H9 (cell line): ENCODE measurements around the gene CHST15. TPM values are rescaled to one million over a fixed set of nuclear protein-coding genes. Genes with fewer than 3 reads are reported as not detected.

Source experiments
- DNase-seq: peaks from one replicate; pipeline ENCODE4 v3.0.0-alpha.2; 2017
- H2AFZ ChIP-seq: one replicate; pipeline ENCODE4 v1.6.1; 2013; ENCODE audit warnings: mild to moderate bottlenecking, low read length, control low read depth, moderate library complexity
- H2AK5ac ChIP-seq: 2 replicates; pipeline ENCODE4 v1.6.1; 2013; ENCODE audit warnings: low read length, control low read depth, mixed read lengths; ENCODE audit not compliant: insufficient read length
- H2BK120ac ChIP-seq: one replicate; pipeline ENCODE4 v1.6.1; 2013; ENCODE audit warnings: low read depth, mild to moderate bottlenecking, low read length, control low read depth, inconsistent platforms; ENCODE audit not compliant: poor library complexity, severe bottlenecking
- H2BK12ac ChIP-seq: 2 replicates; pipeline ENCODE4 v1.6.1; 2013; ENCODE audit warnings: low read length, control low read depth, mixed read lengths, low read depth; ENCODE audit not compliant: insufficient read length
- H2BK15ac ChIP-seq: 2 replicates; pipeline ENCODE4 v1.6.1; 2013; ENCODE audit warnings: low read depth, low read length, control low read depth
- H2BK20ac ChIP-seq: one replicate; pipeline ENCODE4 v1.6.1; 2013; ENCODE audit warnings: low read depth, mild to moderate bottlenecking, low read length, control low read depth, inconsistent platforms; ENCODE audit not compliant: poor library complexity, severe bottlenecking
- H2BK5ac ChIP-seq: 2 replicates; pipeline ENCODE4 v1.6.1; 2013; ENCODE audit warnings: low read length, control low read depth, mixed read lengths; ENCODE audit not compliant: insufficient read length
- H3K14ac ChIP-seq: 2 replicates; pipeline ENCODE4 v1.6.1; 2013; ENCODE audit warnings: low read length, control low read depth; ENCODE audit not compliant: insufficient read depth
- H3K18ac ChIP-seq: 2 replicates; pipeline ENCODE4 v1.6.1; 2013; ENCODE audit warnings: low read depth, mild to moderate bottlenecking, mixed read lengths, low read length, control low read depth; ENCODE audit not compliant: insufficient read length
- H3K23ac ChIP-seq: 2 replicates; pipeline ENCODE4 v1.6.1; 2013; ENCODE audit warnings: low read length, control low read depth, mixed read lengths, low read depth; ENCODE audit not compliant: insufficient read length
- H3K23me2 ChIP-seq: 2 replicates; pipeline ENCODE4 v1.6.1; 2013; ENCODE audit warnings: low read depth, mild to moderate bottlenecking, mixed read lengths, low read length, control low read depth; ENCODE audit not compliant: insufficient read length, poor library complexity, severe bottlenecking
- H3K27ac ChIP-seq: 2 replicates; pipeline ENCODE4 v1.5.1; 2013; ENCODE audit warnings: low read length, control low read depth, mixed read lengths, low read depth; ENCODE audit not compliant: insufficient read length
- H3K27me3 ChIP-seq: 2 replicates; pipeline ENCODE4 v1.6.1; 2013; ENCODE audit warnings: low read length, control low read depth, inconsistent platforms; ENCODE audit not compliant: insufficient read depth
- H3K4ac ChIP-seq: 2 replicates; pipeline ENCODE4 v1.6.1; 2013; ENCODE audit warnings: low read depth, mild to moderate bottlenecking, control low read depth, inconsistent platforms, low read length, moderate library complexity
- H3K4me1 ChIP-seq: 2 replicates; pipeline ENCODE4 v1.6.1; 2013; ENCODE audit warnings: low read length, control low read depth, inconsistent platforms; ENCODE audit not compliant: insufficient read depth
- H3K4me2 ChIP-seq: 2 replicates; pipeline ENCODE4 v1.6.1; 2013; ENCODE audit warnings: low read length, control low read depth, mixed read lengths; ENCODE audit not compliant: insufficient read length, insufficient read depth
- H3K56ac ChIP-seq: 2 replicates; pipeline ENCODE4 v1.6.1; 2013; ENCODE audit warnings: low read depth, mild to moderate bottlenecking, mixed read lengths, low read length, control low read depth; ENCODE audit not compliant: insufficient read length
- H3K79me1 ChIP-seq: 2 replicates; pipeline ENCODE4 v1.6.1; 2013; ENCODE audit warnings: low read depth, mild to moderate bottlenecking, moderate library complexity, low read length, control low read depth, inconsistent platforms; ENCODE audit not compliant: insufficient read depth, poor library complexity, severe bottlenecking
- H3K79me2 ChIP-seq: 2 replicates; pipeline ENCODE4 v1.6.1; 2013; ENCODE audit warnings: low read length, control low read depth, inconsistent platforms; ENCODE audit not compliant: insufficient read depth
- H3K9ac ChIP-seq: 2 replicates; pipeline ENCODE4 v1.6.1; 2013; ENCODE audit warnings: low read length, control low read depth, mixed read lengths; ENCODE audit not compliant: insufficient read length; ENCODE audit errors: extremely low read depth
- H3K9me3 ChIP-seq: one replicate; pipeline ENCODE4 v1.6.1; 2013; ENCODE audit warnings: low read depth, low read length, inconsistent platforms; ENCODE audit not compliant: control insufficient read depth
- H3T11ph ChIP-seq: one replicate; pipeline ENCODE4 v1.6.1; 2013; ENCODE audit warnings: mild to moderate bottlenecking, low read length, control low read depth, inconsistent platforms
- H4K20me1 ChIP-seq: one replicate; pipeline ENCODE4 v1.6.1; 2013; ENCODE audit not compliant: control insufficient read depth, insufficient read length, insufficient read depth
- H4K5ac ChIP-seq: 2 replicates; pipeline ENCODE4 v1.6.1; 2013; ENCODE audit warnings: low read depth, mild to moderate bottlenecking, mixed read lengths, low read length, control low read depth; ENCODE audit not compliant: insufficient read length
- H4K8ac ChIP-seq: replicated peaks from 2 replicates; pipeline ENCODE4 v1.6.1; 2013; ENCODE audit warnings: low read length, control low read depth, mixed read lengths, low read depth; ENCODE audit not compliant: insufficient read length
- H4K91ac ChIP-seq: 2 replicates; pipeline ENCODE4 v1.6.1; 2013; ENCODE audit warnings: low read depth, mild to moderate bottlenecking, moderate library complexity, mixed read lengths, low read length, control low read depth; ENCODE audit not compliant: insufficient read length
- H3K27ac Mint-ChIP-seq, 3 experiments: 2 replicates in 2 of 3; 3 replicates in 1 of 3; pipeline ENCODE4 v1.8.0; 2020 to 2021; ENCODE audit warnings: mixed read lengths in 3 of 3, mild to moderate bottlenecking in 1 of 3, moderate library complexity in 1 of 3
- H3K27me3 Mint-ChIP-seq: 2 replicates; pipeline ENCODE4 v1.8.0; 2021; ENCODE audit warnings: low read depth, mild to moderate bottlenecking, moderate library complexity, mixed read lengths
- H3K36me3 Mint-ChIP-seq, 3 experiments: 2 replicates in 2 of 3; 3 replicates in 1 of 3; pipeline ENCODE4 v1.8.0; 2020 to 2021; ENCODE audit warnings: low read depth in 3 of 3, mixed read lengths in 3 of 3; ENCODE audit not compliant: insufficient read depth in 1 of 3
- H3K4me1 Mint-ChIP-seq, 2 experiments: 2 replicates each; pipeline ENCODE4 v1.8.0; 2020; ENCODE audit warnings: mixed read lengths in 2 of 2
- H3K4me3 Mint-ChIP-seq, 2 experiments: 2 replicates in 1 of 2; 3 replicates in 1 of 2; pipeline ENCODE4 v1.8.0; 2020 to 2021; ENCODE audit warnings: mild to moderate bottlenecking in 2 of 2, mixed read lengths in 2 of 2, moderate library complexity in 1 of 2
- H3K9me3 Mint-ChIP-seq, 2 experiments: 2 replicates in 1 of 2; 3 replicates in 1 of 2; pipeline ENCODE4 v1.8.0; 2020; ENCODE audit warnings: mild to moderate bottlenecking in 2 of 2, mixed read lengths in 2 of 2, moderate library complexity in 1 of 2
- WGBS: extraction: QIAGEN DNeasy Blood & Tissue Kit; methylation state at CpG from one replicate; pipeline ENCODE4 v1.1.7; 2013; ENCODE audit warnings: missing lambda C conversion rate, low lambda C conversion rate, mixed read lengths; ENCODE audit not compliant: insufficient read length; ENCODE audit errors: extremely low coverage; 5-methylcytosine and 5-hydroxymethylcytosine counted together
- total RNA-seq: library from RNA; stranded (reverse); gene quantifications from 2 replicates; pipeline ENCODE4 v1.2.1, GENCODE V29; 2021
- TF ChIP-seq, protein P1 (sequence below): fragments of 200-600 bp; sonication (generic); conservative IDR thresholded peaks from 3 replicates; pipeline ENCODE4 v1.8.0; 2021; ENCODE audit warnings: antibody characterized with exemption, mild to moderate bottlenecking

The CHST15 gene
- total RNA-seq, 1 experiment from 2014 or later: 8.7 TPM

DNA sequence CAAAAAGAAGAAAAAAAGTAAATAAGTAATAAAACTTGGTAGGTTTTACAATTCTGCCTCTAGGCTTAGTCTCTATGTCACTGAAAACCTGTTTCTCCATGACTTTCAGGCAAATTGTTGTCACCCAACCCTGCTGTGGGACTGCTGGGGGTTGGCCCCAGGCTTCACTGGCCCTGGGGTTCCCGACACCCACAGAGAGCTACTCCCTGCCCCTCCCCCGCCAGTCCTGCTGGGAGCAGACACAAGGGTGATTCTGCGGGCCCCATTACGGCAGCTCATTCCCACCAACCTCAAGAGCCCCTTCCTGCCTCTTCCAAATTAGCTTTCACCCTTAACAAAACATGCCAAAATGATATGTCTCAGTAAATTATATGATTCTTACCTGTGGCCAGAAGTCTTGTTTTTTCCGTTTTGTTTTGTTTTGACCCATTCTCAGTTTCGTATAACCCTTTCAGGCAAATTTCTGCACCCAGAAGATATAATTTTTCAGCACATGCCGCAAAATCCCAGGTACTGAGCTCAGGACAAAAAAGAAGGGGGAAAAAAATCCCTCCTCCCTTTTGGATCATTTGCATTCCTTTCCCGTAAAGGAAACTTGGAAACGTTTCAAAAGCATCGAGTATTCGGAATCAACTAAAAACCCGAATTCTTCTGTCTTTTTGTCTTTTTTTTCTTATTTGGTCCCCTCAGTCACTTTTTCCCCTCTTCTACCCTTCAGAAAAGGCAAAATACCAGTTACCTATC, 27.8 kb downstream of the CHST15 start:
- no CpG with 5 or more reads among the region's 12 CpGs for WGBS
- Histone ChIP-seq H3K9ac (no peak overlapping the region), H2BK5ac (no peak overlapping the region), H3K4me1 (peaks cover 5% of the 10 kb centered on the region; the same call in 1 of the 2 replicates), H2BK120ac (no peak overlapping the region), H2BK15ac (no peak overlapping the region), H4K8ac (no peak overlapping the region), H3K14ac (no peak overlapping the region), H3K23me2 (no peaks in the 10 kb centered on the region), H2AFZ (no peak overlapping the region), H3K27me3 (no peaks in the 10 kb centered on the region), H4K20me1 (no peaks in the 10 kb centered on the region), H4K5ac (no peak overlapping the region), H3K23ac (no peak overlapping the region), H3K9me3 (no peaks in the 10 kb centered on the region), H3T11ph (no peak overlapping the region), H2BK20ac (no peak overlapping the region), H3K56ac (no peak overlapping the region), H3K27ac (no peak overlapping the region), H4K91ac (no peak overlapping the region), H3K79me2 (no peaks in the 10 kb centered on the region), H3K18ac (no peak overlapping the region), H3K4me2 (peak overlapping the region; percentile 10), H2AK5ac (no peak overlapping the region), H3K4ac (no peak overlapping the region; the same call in 1 of the 2 replicates), H3K79me1 (no peaks in the 10 kb centered on the region), H2BK12ac (no peak overlapping the region)
- DNase-seq: no peak
- Mint-ChIP-seq H3K4me1 (peaks cover 42 to 55% of the 10 kb centered on the region in 2 experiments), H3K9me3 (no peaks in the 10 kb centered on the region), H3K27me3 (peaks cover 1% of the 10 kb centered on the region; the same call in 1 of the 2 replicates), H3K27ac (peak overlapping the region; percentile 3 to 71 (median 46); a peak in 6 of 7 replicates), H3K4me3 (peak overlapping the region in 1 of 2 experiments; percentile 50; a peak in 3 of 5 replicates), H3K36me3 (no peaks in the 10 kb centered on the region)
- TF ChIP-seq, protein P1, sequence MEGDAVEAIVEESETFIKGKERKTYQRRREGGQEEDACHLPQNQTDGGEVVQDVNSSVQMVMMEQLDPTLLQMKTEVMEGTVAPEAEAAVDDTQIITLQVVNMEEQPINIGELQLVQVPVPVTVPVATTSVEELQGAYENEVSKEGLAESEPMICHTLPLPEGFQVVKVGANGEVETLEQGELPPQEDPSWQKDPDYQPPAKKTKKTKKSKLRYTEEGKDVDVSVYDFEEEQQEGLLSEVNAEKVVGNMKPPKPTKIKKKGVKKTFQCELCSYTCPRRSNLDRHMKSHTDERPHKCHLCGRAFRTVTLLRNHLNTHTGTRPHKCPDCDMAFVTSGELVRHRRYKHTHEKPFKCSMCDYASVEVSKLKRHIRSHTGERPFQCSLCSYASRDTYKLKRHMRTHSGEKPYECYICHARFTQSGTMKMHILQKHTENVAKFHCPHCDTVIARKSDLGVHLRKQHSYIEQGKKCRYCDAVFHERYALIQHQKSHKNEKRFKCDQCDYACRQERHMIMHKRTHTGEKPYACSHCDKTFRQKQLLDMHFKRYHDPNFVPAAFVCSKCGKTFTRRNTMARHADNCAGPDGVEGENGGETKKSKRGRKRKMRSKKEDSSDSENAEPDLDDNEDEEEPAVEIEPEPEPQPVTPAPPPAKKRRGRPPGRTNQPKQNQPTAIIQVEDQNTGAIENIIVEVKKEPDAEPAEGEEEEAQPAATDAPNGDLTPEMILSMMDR: no peak
